HG03039 (cell line): ENCODE results near the gene INSYN1.
"Not testable (repeated sequence)": the region's sequence is repeated elsewhere in the genome, so short reads cannot be mapped to it uniquely, and the experiment has no call there.

Experiments used
- ATAC-seq: cut with Tn5 transposase; IDR thresholded peaks from one replicate; pipeline ENCODE4 v1.9.1; 2021; ENCODE audit warnings: mild to moderate bottlenecking, moderate library complexity; ENCODE audit not compliant: unreplicated experiment

Gene INSYN1

DNA sequence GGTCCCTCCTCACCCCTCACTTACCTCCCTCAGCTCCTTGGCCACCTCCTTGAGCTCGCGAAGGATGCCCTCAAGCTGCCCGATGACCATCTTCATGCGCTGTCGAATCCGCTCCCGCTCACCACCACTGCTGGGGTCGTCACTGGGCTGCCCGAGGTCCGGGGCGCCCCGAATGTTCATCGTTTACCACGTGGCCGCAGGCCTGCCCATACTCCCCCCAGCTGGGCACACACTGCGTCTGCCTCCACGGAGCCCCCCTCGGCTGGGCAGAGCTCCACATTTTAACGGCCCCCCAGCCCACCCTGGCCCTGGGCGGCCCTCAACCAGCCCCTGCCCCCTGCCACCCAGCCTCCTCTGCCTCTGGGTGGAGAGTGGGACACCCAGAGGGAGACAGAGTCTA is 2.2 kb downstream of the INSYN1 start:
- ATAC-seq: no peak

DNA sequence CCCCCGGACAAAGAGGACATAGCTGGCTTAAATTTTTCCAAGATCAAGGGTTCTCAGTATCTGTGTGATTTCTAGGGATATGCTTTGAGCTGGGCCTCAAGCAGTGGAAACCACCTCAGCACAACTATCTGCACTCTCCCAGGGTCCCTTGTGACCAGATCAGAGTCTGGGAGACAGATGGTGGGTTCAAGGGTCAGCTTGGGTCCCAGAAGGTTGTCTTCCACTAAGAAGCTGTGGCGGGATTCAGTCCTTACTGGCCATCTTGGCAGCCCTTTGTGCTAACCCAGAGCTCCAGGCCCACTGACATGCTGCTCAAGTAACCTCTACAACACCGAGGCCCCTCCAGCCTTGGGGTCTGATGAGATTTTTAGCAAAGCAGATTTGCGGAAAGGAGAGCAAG is 2.7 kb downstream of the INSYN1 start:
- no peak for ATAC-seq

DNA sequence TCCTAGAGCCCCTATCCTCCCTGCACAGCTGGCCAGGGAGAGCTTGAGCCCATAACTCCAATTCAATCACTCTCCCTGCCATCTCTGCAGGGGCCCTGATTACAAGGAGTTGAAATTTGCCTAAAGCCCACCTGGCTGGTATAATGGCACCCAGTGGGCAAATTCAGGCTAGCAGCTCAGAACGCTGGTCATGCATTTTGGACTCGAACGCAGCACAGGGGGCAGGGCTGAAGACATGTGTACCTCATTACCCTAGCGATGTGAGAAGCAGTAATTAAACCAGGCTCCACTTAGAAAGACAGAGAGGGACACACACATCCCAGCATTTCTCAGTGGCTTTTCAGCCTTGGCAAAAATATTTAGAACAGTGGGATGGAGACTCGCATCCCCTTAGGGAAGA is 3.2 kb downstream of the INSYN1 start:
- ATAC-seq: no peak

- ATAC-seq: no peak
Measured at GRCh38 chr15:73749533-73749932, 3.6 kb downstream of the INSYN1 start.

DNA sequence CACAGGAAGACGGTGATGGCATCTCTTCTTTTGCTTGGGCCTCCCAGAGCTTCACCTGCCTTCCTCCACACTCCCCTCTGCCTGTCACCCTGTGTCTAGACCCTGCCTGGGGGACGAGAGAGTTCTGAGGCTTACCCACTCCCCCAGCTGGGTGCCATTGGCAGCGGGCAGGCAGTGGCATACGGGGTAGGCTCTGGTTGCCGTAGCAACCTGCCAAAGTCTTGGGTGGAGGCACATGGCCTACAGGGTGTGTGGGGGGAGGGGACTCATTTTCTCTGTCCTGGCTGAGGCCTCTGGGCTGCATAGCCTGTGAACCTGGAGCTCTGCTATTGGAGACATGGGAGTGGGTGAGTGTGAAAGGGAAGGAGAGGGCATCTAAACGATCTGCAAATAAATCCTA is 4.4 kb downstream of the INSYN1 start:
- no peak for ATAC-seq

- ATAC-seq: no peak
Measured at GRCh38 chr15:73747847-73748590, 5.1 kb downstream of the INSYN1 start.

GRCh38 chr15:73746883-73747282 is 6.3 kb downstream of the INSYN1 start:
- no peak for ATAC-seq

DNA sequence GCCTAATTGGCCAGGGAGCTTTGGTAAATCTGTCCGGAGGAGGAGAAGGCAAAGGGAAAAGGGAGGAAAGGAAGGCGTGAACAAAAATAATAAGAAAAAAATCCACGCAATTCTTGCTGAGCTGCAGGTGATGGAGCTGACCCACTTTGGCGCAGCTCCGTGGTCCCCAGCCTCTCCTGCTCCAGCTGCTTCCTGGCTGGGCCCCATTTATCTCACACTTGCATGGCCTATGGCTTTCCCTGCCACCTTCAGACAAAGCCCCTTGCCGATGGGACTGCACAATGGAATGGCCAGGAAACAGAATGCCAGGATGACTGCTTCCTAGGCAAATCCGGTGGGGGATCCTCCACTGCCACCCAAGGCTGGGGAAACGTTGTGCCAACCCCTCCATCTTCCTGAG is 6.9 kb downstream of the INSYN1 start:
- ATAC-seq: no peak

DNA sequence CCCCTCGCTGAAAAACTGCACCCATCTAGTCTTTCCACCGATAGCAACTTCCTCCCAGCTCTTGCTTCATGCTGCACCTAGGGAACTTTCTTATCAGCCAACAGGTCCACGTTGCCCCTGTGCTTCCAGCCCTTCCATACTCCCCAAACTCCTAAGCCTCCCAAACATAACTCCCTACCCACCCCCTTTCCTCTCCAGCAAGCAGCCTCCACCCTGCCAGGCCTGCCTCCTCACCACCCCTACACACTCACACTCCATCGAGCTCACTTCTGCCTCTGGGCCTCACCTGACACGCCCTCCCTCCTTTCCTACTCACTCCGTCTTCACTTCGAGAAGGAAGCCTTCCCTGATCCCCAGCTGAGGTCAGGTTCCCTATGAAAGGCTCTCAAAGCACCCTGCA is 8.1 kb downstream of the INSYN1 start:
- ATAC-seq: no peak

DNA sequence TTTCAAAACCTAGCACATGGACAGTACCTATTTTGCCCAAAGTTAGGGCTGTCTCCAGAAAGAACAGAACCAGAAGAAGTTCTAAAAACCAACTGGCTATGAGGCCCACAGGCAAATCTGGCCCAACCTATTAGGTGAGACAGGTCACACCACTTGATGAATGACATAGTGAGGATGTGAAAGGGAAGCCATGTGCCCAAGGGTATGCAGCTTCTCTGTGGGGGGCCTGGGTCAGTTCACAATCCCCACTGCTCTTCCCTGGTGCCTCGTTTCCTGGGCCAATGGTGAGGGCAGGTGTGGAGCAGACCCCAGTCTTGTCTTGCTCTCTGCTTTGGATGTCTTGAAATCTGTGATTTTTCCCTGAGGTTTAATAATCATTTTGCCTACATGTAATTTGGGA is 8.9 kb downstream of the INSYN1 start:
- ATAC-seq: no peak

- no peak for ATAC-seq
Measured at GRCh38 chr15:73741321-73741836, 11.8 kb downstream of the INSYN1 start.

DNA sequence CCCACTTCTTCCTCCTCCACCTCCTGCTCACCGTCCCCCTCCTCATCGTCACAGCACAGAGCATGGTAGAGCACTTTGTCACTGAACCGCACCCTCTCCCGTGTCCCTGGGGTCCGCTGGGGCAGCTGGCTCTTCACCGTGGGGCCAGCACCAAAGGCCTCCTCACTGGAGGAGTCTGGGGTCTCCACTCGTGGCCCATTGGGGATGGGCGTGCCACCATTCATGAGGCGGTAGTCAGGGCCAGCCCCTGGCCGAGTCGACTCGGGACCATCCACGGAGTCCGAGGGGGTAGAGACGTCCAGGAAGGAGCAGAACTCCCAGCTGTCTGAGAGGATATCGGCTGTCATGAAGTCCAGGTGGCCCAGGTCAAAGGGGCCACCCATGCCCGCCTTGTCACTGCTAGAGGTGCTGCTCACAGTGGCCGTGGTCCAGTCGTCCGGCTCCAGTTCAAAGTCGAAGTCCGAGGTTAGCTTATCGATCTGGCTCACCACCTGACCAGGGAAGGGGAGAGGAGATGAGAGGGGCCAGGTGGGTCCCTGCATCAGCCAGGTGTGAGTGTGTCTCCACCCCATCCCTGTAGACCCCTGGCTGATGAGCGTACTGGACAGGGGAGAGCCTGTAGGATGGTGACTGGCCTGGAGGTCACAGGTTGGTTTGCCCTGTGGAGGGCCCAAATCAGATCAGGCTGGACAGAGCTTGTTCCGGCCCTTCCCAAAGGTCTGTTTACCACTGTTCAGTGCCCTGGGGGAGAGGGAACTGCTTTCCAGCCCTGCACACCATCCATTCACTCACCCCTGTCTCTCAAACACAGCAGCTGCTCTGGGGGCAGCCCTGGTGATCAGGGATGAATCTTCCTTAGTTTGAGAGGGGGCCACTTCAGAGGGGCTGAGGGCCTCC is 12.8 kb downstream of the INSYN1 start:
- ATAC-seq: no peak

GRCh38 chr15:73737535-73737934 is 15.6 kb downstream of the INSYN1 start:
- no peak for ATAC-seq

GRCh38 chr15:73732930-73733329 is 20.2 kb downstream of the INSYN1 start:
- ATAC-seq: no peak

DNA sequence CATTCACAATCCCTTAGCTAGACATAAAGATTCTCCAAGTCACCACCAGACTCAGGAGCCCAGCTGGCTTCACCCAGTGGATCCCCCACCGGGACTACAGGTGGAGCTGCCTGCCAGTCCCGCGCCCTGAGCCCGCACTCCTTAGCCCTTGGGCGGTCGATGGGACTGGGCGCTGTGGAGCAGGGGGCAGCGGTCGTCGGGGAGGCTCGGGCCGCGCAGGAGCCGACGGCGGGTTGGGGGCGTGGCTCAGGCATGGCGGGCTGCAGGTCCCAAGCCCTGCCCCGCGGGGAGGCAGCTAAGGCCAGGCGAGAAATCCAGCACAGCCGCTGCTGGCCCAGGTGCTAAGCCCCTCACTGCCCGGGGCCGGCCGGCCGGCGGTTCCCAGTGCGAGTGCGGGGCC is 21.1 kb downstream of the INSYN1 start:
- not testable (repeated sequence) for ATAC-seq

DNA sequence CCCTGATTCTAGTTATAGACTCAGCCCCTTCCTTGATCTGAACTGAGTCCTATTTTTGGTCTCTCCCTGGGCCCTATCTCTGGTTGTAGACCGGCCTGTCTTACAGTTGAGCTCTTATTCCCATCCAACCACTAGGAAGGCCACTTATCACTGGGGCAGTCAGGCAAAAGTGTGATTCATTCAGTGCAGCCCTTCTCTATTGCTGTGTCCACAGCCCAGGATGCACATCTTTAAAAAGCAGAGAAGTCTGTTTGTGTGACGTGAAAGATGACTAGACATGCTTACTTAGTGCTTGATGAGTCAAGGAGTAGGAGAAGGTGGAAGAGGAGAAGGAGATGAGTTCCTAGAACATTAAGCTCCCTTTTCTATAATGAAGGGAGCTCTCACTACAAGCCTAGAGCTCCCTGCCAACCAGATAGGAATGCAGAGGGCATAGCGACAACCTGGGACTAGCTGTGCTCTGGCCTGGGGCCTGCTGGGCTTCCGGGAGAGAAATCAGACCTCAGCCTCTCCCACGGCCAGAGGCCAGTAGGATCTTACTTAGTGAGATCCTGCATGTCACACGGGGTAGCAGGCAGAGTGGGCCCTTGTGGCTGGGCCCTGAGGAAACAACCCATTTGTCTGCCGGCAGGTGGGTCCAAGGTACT is 25.7 kb downstream of the INSYN1 start:
- ATAC-seq: no peak

GRCh38 chr15:73724212-73724611 is 28.9 kb downstream of the INSYN1 start:
- no peak for ATAC-seq

- no peak for ATAC-seq
Measured at GRCh38 chr15:73723191-73723590, 30.0 kb downstream of the INSYN1 start.

DNA sequence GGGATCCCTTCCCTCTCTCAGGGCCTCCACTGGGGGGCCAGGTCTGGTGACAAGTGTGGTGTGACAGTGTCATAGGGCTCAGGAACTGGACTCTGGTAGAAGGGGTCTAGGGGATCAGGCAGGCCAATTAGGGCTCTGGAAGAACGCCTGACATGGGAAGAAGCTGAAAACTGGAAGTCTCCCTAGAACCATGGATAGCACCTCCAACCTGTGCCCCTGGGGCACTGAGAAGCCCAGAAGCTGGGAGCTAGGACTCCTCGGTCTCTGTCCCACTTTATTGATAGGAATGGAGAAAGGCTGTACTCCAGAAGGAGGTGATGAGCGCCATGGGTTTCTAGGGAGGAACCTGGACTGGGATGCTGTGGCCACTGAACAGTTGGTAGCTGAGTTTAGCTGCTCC is 30.7 kb downstream of the INSYN1 start:
- ATAC-seq: no peak

DNA sequence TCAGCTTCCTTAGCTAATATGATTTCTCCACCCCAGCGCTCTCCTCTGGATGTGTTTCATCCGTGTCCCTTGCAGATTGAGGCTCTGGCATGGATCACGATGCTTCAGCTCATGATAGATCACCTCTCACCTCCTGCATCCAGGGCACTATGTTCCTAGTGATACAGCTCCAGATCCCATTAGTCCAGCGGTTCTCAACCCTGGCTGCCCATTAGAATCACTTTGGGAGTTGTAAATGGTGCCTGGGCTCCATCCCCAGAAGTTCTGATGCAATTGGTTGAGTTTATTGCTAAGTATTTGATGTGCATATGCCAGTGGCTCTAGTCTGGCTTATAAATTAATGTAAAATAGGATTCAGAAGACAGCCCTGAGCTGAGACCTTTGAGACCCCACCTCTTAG is 34.5 kb downstream of the INSYN1 start:
- ATAC-seq: no peak

GRCh38 chr15:73717802-73718201 is 35.3 kb downstream of the INSYN1 start:
- ATAC-seq: no peak

DNA sequence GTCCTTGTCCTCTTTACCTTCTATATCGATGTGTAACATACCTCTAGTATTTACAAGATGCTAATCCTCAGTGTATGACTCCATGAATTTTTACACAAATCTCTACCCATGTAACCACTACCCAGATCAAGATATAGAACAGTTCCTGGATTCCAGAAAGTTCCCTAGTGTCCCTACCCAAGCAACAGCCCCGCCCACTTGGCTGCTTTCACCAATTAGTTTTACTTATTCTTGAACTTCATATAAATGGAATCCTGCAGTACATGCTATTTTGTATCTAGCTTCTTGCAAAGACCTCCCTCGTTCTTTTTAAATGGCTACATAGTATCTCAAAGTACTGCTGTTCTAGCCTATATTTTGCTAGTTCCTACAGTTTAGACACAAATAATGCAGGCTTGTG is 35.9 kb downstream of the INSYN1 start:
- ATAC-seq: no peak
